Raji (cell line): ENCODE data around the gene TRAF3.

Source experiments
- POLR2A ChIP-seq: IDR thresholded peaks from 2 replicates; pipeline ENCODE4 v1.6.1; 2011; ENCODE audit warnings: low read depth, low read length, control low read depth; ENCODE audit not compliant: insufficient read depth

Gene TRAF3

GRCh38 chr14:102938191-102938590 lies 160.9 kb downstream of the TRAF3 start:
- no peak for TF ChIP-seq POLR2A

- no peak for TF ChIP-seq POLR2A
These were observed 162.1 kb downstream of the TRAF3 start for GRCh38 chr14:102939329-102939728.

GRCh38 chr14:102939820-102940561 lies 162.7 kb downstream of the TRAF3 start:
- TF ChIP-seq POLR2A, result no peak

- no peak for TF ChIP-seq POLR2A
These were observed 163.6 kb downstream of the TRAF3 start for GRCh38 chr14:102940729-102941362.

- TF ChIP-seq POLR2A, result no peak
These were observed 164.3 kb downstream of the TRAF3 start for GRCh38 chr14:102941419-102942011.

GRCh38 chr14:102942069-102942468 lies 164.8 kb downstream of the TRAF3 start:
- no peak for TF ChIP-seq POLR2A

GRCh38 chr14:102943454-102943853 lies 166.2 kb downstream of the TRAF3 start:
- no peak for TF ChIP-seq POLR2A

GRCh38 chr14:102943979-102944378 lies 166.7 kb downstream of the TRAF3 start:
- no peak for TF ChIP-seq POLR2A

- no peak for TF ChIP-seq POLR2A
These were observed 167.4 kb downstream of the TRAF3 start for GRCh38 chr14:102944448-102945330.

- no peak for TF ChIP-seq POLR2A
These were observed 168.3 kb downstream of the TRAF3 start for GRCh38 chr14:102945346-102946130.

- TF ChIP-seq POLR2A, result no peak
These were observed 170.3 kb downstream of the TRAF3 start for GRCh38 chr14:102947321-102948103.

GRCh38 chr14:102948698-102949061 lies 171.4 kb downstream of the TRAF3 start:
- no peak for TF ChIP-seq POLR2A

- TF ChIP-seq POLR2A, result no peak
These were observed 172.0 kb downstream of the TRAF3 start for GRCh38 chr14:102949062-102949800.

GRCh38 chr14:102949801-102950451 lies 172.7 kb downstream of the TRAF3 start:
- no peak for TF ChIP-seq POLR2A
